GM12873 (cell line): Measurements from ENCODE around the gene CYP27C1.

Experiments used
- TF ChIP-seq, protein P1 (sequence below): IDR thresholded peaks from 2 replicates; pipeline ENCODE4 v1.5.1; 2012; ENCODE audit warnings: low read depth, mild to moderate bottlenecking, moderate library complexity, low read length, control low read depth; ENCODE audit not compliant: insufficient read depth; ENCODE audit errors: missing control alignments

The CYP27C1 gene

DNA sequence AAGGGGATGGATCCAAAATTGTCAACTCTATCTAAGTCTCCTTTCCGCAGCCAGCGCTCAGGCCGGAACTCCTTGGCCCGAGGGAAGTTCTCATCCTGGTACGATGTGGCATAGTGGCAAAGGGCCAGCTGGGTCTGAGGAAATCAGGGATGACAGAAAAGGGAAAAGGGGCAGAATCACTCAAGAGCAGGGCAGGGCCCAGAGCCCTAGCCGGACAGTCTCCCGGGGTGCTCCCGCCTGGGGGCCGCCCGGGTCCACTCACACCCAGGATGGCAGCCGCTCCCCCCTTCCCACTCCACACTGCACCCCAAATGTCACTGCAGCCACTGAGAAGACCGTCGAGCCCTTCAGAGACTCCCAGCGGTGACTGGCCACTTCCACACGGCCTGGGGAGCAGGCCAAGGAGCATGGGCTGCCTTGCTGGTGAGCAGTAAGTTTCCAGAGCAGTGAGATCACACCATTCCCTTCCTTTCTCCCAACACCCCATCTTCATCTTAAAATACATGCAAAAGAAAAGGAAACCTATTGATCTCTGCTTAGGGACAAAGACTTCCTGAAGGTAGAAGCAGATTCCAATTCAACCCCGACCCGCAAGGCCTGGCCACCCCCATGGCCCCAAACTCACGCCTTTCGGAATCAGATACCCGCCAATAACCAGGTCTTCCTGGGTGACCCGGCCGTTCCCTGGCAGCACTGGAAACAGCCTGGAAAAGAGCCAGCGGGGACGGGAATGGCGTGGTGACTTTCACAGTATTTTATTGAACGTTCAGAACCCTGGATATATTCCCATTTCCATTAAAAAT lies 26.7 kb downstream of the CYP27C1 start:
- TF ChIP-seq, protein P1, sequence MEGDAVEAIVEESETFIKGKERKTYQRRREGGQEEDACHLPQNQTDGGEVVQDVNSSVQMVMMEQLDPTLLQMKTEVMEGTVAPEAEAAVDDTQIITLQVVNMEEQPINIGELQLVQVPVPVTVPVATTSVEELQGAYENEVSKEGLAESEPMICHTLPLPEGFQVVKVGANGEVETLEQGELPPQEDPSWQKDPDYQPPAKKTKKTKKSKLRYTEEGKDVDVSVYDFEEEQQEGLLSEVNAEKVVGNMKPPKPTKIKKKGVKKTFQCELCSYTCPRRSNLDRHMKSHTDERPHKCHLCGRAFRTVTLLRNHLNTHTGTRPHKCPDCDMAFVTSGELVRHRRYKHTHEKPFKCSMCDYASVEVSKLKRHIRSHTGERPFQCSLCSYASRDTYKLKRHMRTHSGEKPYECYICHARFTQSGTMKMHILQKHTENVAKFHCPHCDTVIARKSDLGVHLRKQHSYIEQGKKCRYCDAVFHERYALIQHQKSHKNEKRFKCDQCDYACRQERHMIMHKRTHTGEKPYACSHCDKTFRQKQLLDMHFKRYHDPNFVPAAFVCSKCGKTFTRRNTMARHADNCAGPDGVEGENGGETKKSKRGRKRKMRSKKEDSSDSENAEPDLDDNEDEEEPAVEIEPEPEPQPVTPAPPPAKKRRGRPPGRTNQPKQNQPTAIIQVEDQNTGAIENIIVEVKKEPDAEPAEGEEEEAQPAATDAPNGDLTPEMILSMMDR, result no peak

DNA sequence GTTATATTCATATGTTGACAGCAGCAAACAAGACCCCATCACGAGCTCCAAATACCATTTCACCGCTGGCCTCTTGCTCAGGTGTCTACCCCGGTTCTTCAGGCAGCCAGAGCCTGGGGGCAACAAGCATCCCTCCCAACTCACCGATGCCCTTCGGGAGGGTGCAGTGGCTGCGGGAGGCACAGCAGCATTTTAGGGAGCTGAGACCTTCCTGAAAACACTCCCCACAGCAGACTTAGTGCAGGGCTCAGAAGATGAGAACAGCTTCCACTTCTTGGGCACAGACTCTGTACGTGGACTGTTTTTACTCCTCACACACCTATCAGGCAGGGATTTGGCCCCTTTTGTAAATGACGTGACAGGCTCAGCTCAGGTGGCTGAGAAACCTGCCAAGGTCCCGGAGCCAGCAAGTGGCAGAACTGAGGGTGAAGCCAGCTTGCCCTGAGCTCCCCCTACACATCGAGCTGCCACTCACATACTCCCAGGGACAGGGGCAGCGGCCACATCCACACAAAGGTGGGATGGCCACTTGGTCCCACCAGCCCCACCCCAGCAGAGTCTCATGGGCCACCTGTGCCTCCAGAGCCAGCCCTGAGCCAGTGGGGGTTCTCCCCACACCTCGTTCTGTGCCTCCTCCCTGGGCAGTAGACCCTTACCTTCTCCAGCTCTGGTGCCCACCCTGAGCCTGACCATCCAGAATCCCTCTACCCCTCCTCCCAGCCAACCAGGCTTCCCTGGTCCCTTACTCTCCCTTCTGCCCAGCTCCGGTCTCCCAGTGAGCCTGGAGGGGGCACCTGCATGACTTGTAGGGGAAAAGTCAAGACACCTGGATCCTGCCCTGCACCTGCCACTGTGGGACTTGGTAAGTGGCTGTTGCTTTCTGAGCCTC lies 28.5 kb downstream of the CYP27C1 start:
- TF ChIP-seq, protein P1, result no peak

DNA sequence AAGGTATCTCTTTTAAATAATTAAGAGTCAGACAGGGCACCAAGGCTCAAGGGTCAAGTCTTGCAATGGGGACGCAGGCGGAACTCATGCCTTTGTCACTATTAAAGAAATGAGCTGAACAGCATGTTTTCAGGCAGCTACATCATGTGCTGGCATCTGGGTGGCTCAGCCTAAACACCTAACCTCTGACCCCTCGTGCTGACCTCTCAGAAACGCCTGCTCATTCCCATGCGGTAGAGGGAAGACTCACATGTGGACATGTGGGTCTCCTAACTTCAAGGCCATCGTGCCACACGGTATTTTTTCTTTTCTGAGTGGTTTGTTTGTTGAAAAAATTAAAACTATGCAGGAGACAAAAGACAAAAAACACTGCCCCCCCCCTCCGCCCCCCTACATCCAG lies 31.3 kb downstream of the CYP27C1 start:
- TF ChIP-seq, protein P1, result no peak

DNA sequence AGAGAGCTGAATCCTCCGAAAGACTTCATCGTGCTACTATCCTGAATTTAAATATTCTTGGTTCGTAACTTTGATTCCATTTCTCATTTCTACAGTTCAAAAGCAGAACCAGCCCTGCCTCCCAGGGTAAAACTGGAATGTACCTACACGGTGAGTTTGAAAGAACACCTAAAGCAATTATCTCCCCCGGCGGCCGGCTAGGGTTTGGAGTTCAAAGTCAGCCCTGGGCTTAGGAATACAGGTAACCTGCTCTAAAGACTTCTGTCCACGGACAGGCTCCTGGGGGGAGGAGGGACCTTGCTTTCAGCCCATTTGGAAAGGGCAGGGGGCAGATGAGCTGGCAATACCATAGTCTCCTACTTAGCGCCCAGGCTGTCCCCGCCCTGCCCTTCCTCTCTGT lies 32.3 kb downstream of the CYP27C1 start:
- TF ChIP-seq, protein P1, result no peak

DNA sequence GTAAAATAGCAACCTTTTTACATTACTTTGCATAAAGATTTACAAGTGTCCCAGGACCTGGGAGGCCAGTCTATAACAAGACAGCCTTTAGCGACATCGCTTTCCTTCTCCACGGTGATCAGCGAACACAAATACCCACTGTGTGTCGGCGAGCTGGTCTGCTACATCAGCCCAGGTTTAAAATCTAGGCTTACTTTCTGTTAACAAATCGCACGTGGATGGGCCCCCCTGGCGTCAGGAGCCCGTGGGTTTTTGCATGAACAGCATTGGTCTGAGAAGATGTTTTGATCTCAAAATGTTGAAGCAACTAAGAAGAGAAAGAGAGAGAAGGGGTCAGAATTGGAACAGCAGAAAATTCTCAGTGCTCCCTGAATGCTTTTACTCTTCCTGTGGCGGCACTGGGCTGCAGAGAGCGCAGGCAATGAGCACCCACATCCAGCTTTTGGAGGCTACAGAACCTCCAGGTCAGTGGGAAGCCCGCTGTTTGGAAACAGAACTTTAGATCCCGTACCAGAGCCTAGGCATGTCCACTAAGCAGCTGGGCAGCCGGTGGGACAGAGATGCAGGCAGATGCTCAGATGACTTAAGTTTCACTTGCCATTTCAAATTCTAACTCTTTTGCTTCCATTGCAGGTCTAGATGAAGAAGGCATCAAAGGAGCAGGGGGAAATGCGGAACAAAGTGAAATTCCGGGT lies 32.9 kb downstream of the CYP27C1 start:
- TF ChIP-seq, protein P1, result no peak

DNA sequence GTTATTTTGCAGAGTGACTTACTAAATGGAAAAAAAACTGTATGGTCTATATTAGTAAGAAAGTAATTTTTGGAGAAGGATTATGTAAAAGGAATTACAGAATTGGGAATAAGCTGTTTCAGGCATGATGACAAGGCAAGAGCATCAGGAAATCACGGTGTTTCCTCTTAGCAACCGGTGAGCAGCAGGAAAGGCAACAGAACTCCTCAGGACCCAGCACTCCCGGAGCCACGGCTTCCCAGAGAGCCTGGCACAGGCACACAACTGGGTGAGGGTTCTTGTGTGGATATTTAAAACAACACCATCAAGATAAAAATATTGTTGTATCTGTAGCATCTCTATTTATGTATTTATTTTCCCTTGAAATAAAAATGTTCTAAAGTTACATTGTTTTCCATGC lies 34.4 kb downstream of the CYP27C1 start:
- TF ChIP-seq, protein P1, result no peak

DNA sequence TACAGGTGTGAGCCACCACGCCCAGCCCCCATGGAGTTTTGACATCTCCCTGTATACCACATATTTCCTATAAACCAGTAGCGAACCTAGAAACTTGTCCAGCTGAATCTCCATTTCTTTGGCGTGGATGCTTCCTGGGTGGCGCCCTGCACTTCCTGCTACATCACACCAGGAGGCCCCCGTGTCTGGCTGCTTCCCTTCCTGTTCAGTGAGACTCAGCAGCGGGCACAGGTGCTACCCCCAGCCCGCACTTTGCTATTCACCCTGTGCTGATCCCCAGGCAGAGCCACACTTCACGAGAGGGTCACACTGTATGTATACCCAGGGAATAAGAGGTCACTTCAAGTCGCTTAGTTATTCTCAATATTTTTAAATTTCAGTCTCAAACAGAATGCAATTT lies 35.0 kb downstream of the CYP27C1 start:
- TF ChIP-seq, protein P1, result peak; percentile 29
